Measurements from ENCODE around the gene MT1B. TPM values are rescaled to one million over a fixed set of nuclear protein-coding genes. Genes with fewer than 3 reads are reported as not detected.

The MT1B gene
- total RNA-seq, 2 donors from 2014 or later = not detected

DNA sequence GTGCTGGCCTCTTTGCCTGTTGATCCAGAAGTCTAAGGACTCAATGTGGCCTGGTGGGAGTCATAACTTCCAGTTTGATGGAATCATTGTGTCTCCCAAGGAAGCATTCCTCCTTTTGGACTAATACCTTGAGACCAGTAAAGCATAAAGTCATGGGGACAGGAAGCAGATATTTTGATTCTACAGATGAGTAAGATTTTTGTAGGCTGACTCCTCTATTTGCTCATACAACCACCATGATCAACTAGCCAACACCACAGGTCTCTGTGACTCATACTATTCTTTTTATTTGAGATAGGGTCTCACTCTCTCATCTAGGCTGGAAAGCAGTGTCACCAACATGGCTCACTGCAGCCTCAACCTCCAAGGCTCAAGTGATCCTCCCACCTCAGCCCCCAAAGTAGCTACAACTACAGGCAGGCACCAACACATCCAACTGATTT, 37.1 kb upstream of the MT1B start:
- Histone ChIP-seq H3K4me1 (ENCODE audit: control insufficient read depth, insufficient read depth, low read length) (no peaks in the 10 kb centered on the region), H3K9ac (ENCODE audit: extremely low read depth, low read length, poor library complexity, severe bottlenecking) (no peak overlapping the region), H3K4me3 (ENCODE audit: low read length) (no peak overlapping the region), H3K27me3 (ENCODE audit: control insufficient read depth, insufficient read depth, low read length, poor library complexity, severe bottlenecking) (peaks cover 84% of the 10 kb centered on the region), H3K9me3 (ENCODE audit: control insufficient read depth, low read length) (no peaks in the 10 kb centered on the region), H3K27ac (ENCODE audit: low read depth, low read length) (no peak overlapping the region), H3K36me3 (ENCODE audit: control insufficient read depth, insufficient read depth, low read length) (no peaks in the 10 kb centered on the region)
- H3K27me3 Mint-ChIP-seq (ENCODE audit: insufficient read depth) = peaks cover 89% of the 10 kb centered on the region
- H3K4me3 Mint-ChIP-seq = no peak overlapping the region
- H3K36me3 Mint-ChIP-seq (ENCODE audit: low read depth) = no peaks in the 10 kb centered on the region
- peaks cover 8% of the 10 kb centered on the region for H3K4me1 Mint-ChIP-seq
- TF ChIP-seq, protein P1, sequence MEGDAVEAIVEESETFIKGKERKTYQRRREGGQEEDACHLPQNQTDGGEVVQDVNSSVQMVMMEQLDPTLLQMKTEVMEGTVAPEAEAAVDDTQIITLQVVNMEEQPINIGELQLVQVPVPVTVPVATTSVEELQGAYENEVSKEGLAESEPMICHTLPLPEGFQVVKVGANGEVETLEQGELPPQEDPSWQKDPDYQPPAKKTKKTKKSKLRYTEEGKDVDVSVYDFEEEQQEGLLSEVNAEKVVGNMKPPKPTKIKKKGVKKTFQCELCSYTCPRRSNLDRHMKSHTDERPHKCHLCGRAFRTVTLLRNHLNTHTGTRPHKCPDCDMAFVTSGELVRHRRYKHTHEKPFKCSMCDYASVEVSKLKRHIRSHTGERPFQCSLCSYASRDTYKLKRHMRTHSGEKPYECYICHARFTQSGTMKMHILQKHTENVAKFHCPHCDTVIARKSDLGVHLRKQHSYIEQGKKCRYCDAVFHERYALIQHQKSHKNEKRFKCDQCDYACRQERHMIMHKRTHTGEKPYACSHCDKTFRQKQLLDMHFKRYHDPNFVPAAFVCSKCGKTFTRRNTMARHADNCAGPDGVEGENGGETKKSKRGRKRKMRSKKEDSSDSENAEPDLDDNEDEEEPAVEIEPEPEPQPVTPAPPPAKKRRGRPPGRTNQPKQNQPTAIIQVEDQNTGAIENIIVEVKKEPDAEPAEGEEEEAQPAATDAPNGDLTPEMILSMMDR (conservative IDR thresholded peaks at IDR 0.05) = no peak
- DNase-seq = no peak
- H3K9me3 Mint-ChIP-seq = no peaks in the 10 kb centered on the region
- no peak overlapping the region for H3K27ac Mint-ChIP-seq

DNA sequence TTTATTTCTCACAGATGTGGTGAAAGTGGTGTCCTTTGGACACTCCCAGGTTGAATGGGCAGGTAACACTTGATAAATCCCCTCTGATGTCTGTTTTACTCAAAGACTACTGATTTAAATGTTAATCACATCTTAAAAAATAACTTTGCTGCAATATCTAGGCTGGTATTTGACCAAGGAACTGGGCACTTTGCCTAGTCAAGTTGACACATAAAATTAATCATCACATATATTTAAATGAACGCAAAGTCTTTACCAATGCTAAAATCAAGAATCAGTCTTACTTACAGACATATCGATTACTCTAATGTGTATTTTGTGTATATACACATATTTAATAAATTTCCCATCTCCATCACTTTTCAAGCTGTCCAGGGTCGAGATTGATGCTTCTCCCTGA, 36.3 kb upstream of the MT1B start:
- no peak overlapping the region for H3K4me3 ChIP-seq (ENCODE audit: low read length)
- H3K9ac ChIP-seq (ENCODE audit: extremely low read depth, low read length, poor library complexity, severe bottlenecking) = no peak overlapping the region
- TF ChIP-seq, protein P1 (conservative IDR thresholded peaks at IDR 0.05) = no peak
- Mint-ChIP-seq H3K36me3 (ENCODE audit: low read depth) (no peaks in the 10 kb centered on the region), H3K9me3 (no peaks in the 10 kb centered on the region), H3K27ac (no peak overlapping the region), H3K27me3 (ENCODE audit: insufficient read depth) (peaks cover 89% of the 10 kb centered on the region), H3K4me3 (no peak overlapping the region), H3K4me1 (peaks cover 7% of the 10 kb centered on the region)
- H3K36me3 ChIP-seq (ENCODE audit: control insufficient read depth, insufficient read depth, low read length) = no peaks in the 10 kb centered on the region
- H3K4me1 ChIP-seq (ENCODE audit: control insufficient read depth, insufficient read depth, low read length) = no peaks in the 10 kb centered on the region
- H3K9me3 ChIP-seq (ENCODE audit: control insufficient read depth, low read length) = no peaks in the 10 kb centered on the region
- DNase-seq = no peak
- no peak overlapping the region for H3K27ac ChIP-seq (ENCODE audit: low read depth, low read length)
- 80 to 83% methylated on average over 1 to 2 of the region's 3 CpGs for WGBS, 2 experiments (ENCODE audit: insufficient coverage in 1 of 2, insufficient read length in 1 of 2)
- peaks cover 81% of the 10 kb centered on the region for H3K27me3 ChIP-seq (ENCODE audit: control insufficient read depth, insufficient read depth, low read length, poor library complexity, severe bottlenecking)

DNA sequence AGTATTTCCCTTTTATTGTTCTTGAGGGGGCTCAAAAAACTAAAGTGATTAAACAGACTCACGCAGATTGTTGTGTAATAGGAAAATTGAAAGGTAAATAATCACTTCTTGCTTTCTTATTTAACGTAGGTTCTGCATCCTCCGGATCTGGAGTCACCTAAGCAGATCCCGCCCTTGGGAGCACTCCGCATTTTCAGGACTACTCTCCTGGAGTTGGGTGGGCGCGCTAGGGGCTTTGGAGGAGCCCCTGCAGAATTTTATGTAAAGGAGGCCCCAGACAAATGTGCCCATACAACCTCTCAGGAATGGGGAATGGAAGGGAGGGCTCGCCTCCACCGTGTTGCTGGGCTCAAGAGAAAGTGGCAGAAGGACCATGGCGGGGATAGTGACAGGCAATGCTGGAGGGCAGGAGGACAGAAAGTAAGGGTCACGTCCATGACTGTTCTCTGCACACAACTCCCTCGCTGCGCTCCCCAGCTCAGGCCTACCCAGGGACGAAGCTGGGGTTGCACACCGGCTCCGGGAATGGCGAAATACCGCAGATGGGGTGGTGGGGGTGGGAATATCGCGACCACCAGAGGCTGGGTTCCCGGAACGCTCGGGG, 35.0 kb upstream of the MT1B start:
- 39 to 46% methylated on average over 20 to 23 of the region's 23 CpGs for WGBS, 2 experiments (ENCODE audit: insufficient coverage in 1 of 2, insufficient read length in 1 of 2)
- Mint-ChIP-seq H3K27me3 (ENCODE audit: insufficient read depth) (peaks cover 81% of the 10 kb centered on the region), H3K27ac (no peak overlapping the region), H3K9me3 (no peaks in the 10 kb centered on the region), H3K4me3 (peak overlapping the region; percentile 63), H3K4me1 (peaks cover 16% of the 10 kb centered on the region), H3K36me3 (ENCODE audit: low read depth) (no peaks in the 10 kb centered on the region)
- Histone ChIP-seq H3K36me3 (ENCODE audit: control insufficient read depth, insufficient read depth, low read length) (no peaks in the 10 kb centered on the region), H3K9ac (ENCODE audit: extremely low read depth, low read length, poor library complexity, severe bottlenecking) (no peak overlapping the region), H3K4me3 (ENCODE audit: low read length) (peak overlapping the region; percentile 59), H3K4me1 (ENCODE audit: control insufficient read depth, insufficient read depth, low read length) (no peaks in the 10 kb centered on the region), H3K27me3 (ENCODE audit: control insufficient read depth, insufficient read depth, low read length, poor library complexity, severe bottlenecking) (peaks cover 70% of the 10 kb centered on the region), H3K9me3 (ENCODE audit: control insufficient read depth, low read length) (no peaks in the 10 kb centered on the region), H3K27ac (ENCODE audit: low read depth, low read length) (no peak overlapping the region)
- TF ChIP-seq, protein P1 (conservative IDR thresholded peaks at IDR 0.05) = no peak
- no peak for DNase-seq

All from endodermal cell (in vitro differentiated cells).